ENCODE measurements around the gene GDF10.

Gene GDF10, protein sequence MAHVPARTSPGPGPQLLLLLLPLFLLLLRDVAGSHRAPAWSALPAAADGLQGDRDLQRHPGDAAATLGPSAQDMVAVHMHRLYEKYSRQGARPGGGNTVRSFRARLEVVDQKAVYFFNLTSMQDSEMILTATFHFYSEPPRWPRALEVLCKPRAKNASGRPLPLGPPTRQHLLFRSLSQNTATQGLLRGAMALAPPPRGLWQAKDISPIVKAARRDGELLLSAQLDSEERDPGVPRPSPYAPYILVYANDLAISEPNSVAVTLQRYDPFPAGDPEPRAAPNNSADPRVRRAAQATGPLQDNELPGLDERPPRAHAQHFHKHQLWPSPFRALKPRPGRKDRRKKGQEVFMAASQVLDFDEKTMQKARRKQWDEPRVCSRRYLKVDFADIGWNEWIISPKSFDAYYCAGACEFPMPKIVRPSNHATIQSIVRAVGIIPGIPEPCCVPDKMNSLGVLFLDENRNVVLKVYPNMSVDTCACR

DNA sequence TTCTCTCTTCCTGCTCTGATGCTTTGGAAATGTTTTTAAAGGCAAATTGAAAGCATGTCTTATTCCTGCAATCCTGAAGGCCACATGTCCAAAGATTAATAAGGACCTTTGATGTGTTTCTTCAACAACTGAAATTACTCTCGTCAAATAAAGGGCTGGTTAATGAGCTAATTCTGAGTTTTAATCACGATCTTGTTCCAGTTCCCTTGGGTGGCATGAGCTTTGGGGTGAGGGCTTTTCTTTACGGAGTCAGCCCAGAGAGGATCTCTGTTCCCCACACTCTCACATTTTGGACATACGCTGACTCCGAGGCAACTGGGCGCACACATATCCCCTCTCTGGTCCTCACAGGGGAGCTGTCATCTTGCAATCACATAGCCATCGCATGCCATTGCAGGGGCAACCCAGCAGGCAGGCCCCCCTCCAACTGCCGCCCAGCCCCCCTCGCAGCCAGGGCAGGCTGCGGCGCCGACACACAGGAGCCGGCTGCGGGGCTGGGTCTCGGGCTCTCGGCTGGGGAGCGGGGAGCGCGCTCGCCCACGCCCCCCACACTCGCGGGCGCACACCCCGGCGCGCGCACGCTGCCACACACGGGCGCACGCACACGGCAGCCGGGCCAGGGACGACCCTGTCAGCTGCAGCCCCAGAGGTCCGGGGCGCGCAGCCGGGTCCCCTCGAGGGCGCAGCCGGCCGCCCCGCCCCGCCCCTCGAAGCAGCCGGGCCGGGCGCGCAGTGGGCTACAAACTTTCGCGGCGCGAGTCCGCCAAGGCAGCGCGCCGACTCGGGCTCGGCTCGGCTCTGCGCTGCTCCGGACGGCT is at the start of gene GDF10:
TSS of gene GDF10 (plus strand) at position 587 of the 818 bp plus-strand sequence. CDS start 455 bp downstream, outside the sequence.
- no peak for DNase-seq (ENCODE audit: low spot score)

DNA sequence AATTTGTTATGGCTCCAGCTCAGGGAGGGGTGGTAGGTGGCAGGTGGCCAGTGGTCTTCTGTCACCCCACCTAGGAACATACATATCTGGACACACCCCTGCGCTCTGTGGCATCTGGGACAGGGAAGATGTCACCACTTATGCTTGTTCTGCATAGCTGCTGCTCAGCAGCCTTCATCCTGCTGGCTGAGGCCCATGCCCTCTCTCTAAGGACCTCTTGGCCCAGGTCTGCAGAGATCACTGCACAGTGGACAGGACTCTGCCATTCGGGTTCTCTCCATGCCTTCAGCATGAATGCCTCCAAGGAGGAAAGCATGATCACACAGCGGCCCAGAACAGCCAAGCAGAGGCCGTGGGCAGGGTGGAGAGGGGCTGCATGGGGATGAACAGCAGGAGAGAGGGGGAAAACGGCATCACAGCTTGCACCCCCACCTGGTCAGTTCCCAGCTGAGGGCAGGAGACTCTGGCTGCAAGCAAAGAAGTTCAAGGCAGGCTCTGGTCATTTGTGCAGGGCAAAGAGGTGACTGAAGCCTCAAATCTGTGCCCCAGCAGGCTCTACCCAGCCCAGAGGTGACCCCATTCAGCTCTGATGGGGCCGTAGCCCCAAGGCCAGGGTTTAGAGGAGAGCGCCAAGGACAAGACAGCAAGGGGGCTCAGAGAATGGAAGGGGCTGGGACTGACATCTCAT is 47.8 kb upstream of the GDF10 start:
- DNase-seq (ENCODE audit: low spot score): no peak

DNA sequence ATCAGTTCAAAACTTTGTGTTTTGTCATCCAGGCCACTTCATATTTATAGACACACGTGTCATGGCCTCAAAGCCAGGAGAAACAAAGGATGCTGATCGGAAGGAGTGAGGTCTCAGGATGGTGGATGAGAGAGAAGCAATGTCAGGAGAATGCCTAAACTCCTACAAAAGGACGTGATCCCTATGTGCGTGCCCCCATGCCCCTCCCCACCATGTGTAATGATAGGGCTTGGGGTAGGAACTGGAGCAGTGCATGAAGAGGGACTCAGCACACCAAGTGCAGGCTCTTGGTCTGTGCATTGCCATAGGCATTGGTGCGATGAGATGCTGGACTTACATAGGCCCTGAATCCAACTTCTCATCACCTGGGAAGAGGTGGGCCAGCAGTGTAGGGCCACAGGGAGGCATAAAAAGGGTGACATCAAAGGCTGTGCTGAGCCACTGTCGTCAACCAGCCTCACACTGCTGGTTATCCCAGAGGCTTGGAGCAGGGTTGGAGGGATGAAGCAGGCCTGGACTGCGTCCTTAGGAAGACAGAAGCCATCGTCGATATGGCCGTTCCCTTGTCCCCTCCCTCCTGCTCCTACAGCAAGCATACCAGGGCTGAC is 46.9 kb upstream of the GDF10 start:
- DNase-seq (ENCODE audit: low spot score): no peak

DNA sequence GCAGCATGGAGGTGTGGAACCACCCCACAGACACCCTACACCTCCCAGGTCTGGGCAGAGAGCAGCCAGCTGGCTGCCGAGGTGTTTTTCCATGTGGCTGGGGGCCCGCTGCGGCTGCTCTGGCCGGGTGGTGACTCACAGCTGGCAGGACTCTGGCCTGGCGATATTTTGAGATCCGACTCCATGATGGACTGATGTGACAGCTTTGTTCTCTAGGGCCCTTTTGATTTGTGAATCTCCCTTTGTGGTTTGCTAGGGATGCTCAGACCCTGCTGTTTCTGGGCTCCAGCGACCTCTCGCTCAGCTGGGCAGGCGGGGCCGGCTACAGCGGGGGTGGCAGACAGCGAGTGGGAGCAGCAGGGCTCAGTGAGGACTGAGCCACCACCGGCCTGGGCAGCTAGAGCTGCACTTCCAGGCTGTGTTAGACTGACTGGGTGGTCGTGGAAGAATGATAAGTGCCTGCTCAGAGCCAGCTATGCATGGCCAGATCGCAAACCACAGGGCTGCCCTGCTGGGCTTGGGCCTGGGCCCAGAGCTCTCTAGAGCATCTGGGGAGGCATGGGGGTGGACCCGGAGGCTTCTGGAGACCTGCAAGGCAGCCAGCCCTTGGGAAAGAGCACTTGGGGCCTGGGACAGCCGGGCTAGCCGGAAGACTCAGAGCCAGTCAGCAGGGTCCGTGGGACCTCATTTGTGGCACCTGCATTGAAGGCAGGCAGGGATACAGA is 46.2 kb upstream of the GDF10 start:
- DNase-seq (ENCODE audit: low spot score): no peak

DNA sequence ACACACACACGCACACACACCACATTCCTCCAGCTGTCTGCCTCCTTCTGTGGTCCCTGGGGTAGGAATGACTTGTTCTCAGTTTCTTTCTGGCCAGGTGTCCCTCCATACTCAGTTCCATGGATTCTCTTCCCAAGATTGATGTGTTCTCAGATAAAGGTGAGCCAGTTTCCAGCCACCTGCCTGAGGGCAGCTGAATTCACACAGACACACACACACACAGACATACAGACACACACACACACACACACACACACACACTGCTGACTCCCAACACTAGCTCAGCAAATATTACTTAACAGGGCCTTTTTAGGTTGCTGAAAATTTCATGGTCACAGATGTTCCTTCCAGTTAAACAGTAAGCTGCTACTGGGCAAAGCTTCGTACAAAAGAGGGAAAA is 45.4 kb upstream of the GDF10 start:
- no peak for DNase-seq (ENCODE audit: low spot score)

DNA sequence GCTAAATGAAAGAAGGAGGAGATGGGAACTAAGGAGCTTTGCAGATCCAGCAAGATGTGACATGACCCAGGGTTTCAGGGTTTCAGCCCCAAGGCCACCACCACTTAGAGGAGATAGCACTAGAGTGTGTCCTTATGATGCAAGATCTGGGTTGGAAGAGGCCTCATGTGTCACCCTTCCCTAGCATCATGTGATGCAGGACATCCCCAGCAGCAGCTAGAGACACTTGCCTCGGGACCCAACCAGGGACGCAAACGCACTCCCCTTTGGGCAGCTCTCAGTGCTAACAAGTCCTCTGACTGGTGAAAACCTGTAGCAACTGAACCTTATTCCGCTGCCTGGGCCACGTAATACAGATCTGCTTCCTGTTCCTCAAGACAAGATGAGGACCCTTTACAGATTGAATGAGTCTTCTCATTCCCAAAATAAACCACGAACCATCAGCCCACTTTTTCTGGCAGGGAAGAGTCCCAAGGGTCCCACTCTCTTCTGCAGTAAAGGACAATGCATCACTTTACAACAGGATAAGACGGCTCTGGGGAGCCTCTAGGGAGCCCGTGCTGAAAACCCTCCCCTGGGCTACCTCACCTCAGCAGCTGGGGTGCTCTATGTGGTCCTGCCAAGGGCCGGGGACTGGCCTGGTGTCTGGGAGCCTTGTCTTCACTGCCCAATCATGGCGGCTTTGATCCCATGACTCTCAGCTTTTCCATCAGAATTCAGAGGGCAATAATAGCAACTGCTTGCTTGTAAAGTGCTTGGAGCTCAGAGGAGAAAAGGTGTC is 44.8 kb upstream of the GDF10 start:
- no peak for DNase-seq (ENCODE audit: low spot score)

DNA sequence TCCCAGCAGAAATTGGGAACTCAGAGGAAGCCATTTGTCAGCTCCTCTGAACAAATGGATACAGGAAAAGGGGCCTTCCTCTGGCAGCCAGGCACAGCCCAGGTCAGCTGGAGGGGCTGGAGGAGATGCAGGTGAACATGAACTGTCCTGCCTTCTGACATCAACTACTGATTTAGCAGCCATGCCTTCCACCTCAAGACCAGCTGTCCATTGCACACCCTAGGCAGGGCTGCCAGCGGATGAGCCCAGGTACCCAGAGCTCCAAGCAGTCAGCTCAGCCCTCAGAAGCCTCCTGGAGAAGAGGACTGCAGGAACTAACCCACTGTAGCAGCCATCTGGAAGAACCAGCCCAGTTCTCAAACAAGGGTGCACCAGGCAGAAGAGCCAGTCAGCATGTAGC is 44.1 kb upstream of the GDF10 start:
- DNase-seq (ENCODE audit: low spot score): no peak

DNA sequence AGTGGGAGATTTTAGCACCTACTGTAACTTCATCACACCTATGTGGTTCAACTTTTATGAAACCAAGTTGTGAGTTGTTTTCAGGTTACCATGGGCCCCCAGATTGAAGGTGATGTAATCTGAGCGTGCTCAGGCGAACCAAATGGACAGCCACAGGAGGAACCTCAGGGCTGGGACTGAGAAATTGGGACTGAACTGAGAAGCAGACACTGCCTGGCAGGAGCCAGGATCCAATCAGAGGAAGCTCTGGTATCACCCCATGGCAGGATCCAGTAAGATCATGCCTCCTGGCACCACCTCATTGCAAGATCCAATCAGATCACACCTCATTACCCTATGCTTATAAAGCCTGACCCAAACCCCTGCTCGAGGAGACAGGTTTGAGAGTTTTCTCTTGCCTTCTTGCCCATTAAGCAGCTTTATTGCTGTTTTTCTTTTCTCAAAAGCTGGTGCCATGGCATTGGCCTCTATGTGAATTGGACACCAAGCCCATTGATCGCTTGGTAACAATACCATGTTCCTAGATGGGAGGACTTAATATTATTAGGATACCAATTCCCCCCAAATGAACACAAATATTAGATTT is 43.2 kb upstream of the GDF10 start:
- DNase-seq (ENCODE audit: low spot score): no peak

DNA sequence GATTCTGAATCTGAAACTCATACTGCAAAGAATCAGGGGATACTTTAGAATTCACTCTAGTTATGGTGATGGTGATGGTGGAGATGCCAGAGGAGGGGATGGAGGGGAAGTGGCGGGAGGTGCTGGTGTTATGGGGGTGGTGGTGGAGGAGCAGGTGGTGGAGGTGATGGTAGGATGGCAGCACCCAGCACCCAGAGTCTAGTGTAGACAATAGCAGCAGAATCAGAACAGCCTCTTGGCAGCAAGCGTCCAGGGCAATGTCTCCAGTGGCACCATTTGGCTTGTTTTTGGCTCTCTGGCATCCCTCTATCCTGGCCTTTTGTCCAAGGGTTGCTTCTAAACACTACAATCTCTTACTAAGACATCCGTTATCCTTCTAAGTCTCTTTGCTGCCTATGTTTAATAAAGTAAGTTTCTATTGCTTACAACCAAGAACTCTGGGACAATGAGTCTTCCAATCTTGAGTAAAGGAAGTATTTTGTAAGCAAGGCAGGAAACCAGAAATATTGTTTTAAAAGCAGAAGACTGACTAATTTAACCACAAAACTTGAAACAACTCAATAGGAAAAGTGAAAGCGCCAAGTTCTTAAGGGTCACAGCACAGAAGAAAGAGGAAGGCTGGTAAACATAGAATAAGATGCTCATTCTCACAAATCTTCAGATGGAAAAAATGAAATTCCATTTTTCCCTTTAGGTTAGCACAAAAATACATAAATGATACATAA is 42.4 kb upstream of the GDF10 start:
- DNase-seq (ENCODE audit: low spot score): no peak

DNA sequence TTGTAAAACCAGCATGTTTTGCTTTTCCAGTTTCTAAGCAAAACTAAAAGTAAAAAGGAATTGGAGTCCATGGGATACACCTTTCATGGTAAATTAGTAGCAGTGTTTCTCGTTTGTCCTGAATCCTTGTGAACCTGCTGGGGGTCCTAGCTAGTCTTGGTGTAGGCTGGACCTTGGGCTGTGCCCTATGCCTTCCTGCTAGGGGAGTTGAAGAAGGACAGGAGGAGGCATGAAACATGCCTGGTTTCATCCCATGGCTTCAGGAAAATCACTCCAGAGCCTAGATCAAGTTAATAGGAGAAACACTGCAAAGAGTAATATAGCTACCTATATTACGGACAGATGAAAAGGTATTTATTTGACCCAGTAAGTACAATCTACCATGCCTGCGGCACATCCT is 41.1 kb upstream of the GDF10 start:
- no peak for DNase-seq (ENCODE audit: low spot score)

DNA sequence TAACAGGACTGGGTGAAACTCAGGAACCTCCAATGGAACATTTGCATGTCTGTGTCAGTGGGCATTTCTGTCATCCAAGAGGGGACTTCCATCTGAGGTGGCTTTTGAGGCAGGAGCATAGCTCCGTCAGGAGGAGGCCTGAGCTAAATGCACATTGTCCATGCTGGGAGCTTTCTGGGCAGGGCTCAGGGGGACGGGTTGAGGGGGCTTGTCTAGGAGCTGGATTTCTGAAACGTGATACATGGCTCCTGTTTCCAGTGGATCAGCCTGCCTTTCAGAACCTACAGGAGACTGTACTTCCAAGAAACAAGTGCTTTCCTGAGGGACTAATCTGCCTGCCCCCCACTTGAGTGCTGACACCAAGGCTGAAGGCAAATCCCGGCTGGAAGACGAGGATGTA is 40.5 kb upstream of the GDF10 start:
- DNase-seq (ENCODE audit: low spot score): no peak

DNA sequence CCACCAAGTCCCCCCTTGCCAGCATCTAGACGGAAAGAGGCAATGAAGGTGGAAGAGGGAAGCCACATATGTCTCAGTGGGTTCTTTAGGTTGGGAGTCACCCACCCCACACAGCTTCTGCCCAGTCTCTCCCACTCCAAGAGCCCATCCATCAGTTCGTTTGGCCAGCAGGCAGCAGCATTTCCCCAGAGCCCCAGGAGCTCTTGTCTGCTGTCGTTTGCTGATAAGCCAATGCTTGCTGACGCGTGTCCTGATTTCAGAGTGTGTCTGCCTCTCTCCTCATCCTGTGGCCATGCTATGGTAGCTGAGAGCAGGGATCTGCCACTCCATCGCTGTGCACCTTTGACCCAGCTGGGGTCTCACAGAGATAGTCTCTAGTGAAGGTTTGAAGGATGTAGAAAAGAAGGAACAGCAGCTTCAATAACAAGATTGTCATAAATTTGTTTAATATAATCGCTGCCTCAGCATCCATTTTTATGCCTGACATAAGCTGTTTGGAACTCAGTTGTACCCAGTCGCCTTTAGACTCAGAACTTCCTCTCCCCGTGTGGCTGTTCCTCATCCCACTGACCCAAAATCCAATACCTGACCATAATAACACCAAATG is 39.4 kb upstream of the GDF10 start:
- no peak for DNase-seq (ENCODE audit: low spot score)

DNA sequence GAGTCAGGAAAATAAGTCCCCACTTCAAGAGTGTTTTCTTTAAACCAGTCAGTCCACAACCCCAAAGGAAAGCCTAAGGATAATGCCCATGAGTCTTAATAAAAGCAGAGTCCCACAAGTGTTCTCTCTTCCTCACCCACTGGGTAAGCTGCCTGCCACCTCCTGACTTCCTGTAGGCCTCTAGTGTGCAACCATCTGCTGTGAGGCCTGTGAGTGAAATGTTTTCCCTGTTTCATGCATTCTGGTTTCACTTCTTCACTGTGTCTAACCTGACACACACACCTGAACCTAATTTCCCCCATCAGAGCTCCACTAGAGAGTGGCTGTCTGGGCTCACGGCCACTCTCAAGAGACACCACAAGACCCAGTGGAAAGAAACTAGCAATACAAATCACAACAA is 38.9 kb upstream of the GDF10 start:
- no peak for DNase-seq (ENCODE audit: low spot score)

DNA sequence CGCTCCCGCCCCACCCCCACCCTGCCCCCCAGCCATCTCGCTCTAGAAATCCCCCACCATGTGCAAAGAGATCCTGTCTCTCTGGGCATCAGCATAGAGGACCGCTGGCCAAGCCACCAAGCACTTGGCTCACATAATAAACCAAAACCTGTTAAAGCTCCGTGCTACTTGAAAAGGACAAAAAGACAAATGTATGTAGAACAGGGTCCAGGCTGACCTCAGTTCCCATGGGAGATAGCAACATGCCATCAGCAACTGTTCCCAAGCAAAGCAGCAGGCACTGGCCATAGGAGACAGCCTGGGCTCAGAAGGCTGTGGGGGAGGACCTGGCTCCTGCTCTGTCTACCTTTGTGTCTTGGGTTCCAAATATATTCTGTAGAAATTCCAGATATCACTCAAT is 38.4 kb upstream of the GDF10 start:
- no peak for DNase-seq (ENCODE audit: low spot score)

DNA sequence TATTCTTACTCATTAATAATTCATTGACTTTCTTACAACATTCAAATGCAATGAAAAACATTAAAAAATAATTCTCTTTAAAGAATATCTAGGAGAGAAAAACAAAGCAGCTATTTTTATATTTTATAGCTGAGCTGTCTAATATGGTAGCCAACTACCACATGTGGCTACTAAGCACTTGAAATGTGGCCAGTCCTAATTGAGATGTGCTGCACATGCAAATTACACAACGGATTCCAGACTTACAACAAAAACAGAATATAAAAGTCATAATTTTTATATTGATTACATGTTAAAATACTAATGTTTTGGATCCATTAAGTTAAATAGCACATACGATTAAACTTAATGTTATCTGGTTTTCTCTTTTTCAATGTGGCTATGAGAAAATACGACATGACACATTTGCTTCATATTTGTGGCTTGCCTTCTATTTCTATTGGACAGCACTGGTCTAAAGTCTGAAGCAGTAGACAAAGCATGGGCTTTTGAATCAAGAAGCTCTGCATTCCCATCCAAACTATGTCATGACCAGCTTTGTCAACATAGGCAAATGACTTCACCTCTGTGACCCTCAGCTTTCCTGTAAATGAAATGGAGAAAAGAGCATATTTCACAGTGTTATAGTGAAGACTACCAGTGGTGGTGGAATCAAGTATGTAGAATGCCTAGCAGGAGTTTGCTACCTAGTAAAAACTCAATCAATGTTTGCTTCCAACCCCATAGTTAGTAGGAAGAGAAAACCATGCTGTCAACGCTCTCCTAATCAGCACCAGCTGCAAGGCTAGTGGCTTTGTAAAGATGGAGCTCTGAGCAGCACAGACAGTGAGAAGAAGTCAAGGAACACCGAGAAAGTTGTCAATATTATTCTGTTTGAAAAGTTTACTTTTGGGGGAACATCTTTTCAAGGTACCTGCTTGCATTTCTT is 37.1 kb upstream of the GDF10 start:
- no peak for DNase-seq (ENCODE audit: low spot score)

DNA sequence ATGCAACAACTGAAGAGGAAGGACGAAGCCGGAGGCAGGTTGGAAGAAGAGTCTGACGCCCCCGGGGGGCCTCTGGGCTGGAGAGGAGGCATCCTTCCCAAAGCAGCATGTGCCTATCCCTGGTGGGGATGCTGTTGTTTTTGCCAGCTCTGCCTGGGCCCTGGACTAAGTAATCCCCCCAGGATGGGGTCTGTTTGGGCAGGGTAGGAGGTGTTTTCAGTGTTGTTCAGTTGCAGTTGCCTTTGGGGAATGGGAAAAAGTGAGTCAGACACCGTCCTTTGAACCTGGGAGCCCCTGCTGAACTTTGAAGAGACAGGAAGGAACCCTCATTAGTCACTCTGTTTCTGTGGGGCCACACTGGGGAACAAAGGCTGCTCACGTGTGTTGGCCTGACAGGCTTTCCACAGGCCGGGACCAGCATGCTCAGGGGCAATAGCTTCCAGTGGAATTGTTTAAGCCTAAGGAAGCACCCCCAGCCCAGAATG is 35.2 kb upstream of the GDF10 start:
- DNase-seq (ENCODE audit: low spot score): no peak

DNA sequence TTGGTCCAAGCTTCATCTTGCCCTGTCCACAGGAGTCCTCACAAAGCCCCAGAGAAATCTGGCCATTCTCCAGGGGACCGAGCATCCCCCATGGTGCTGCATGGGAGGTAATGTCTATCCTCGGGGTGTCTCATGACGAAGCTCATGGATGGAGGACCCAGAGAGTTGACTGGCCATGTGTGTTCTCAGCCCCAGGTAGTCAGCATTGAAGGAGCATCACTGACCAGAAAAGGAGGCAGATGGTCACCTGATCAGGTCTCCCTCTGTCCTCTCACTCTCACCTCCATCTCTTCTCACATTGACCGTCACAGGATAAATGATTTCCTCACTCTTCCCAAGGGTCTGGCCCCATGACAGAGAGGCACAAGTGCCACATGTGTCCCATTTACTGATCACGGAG is 33.4 kb upstream of the GDF10 start:
- no peak for DNase-seq (ENCODE audit: low spot score)

DNA sequence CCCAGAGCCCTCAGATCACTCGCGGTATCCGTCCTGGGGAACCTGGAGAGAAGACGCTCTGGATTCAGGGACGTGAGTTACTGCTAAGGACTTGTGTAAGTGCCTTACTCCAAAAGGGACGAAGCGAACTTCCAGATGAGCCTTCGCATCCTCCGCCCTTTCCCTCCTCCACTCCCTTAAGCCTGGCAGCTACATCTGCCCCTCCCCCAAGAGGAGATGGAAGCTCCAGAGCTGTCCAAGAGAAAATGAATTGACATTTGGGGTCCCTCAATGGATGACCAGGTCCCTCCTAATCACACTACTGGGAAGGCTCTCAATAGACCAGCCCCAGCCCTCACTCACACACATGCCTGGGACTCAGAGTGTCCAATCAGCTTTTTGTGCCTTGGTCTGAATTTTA is 31.3 kb upstream of the GDF10 start:
- DNase-seq (ENCODE audit: low spot score): no peak
